Left ventricle myocardium superior (tissue), 1 donor: Measurements from ENCODE around the gene ACOXL. TPM values are rescaled to one million over a fixed set of nuclear protein-coding genes. Genes with fewer than 3 reads are reported as not detected.
"Not testable (repeated sequence)": the region's sequence is repeated elsewhere in the genome, so short reads cannot be mapped to it uniquely, and the experiment has no call there.

ENCODE experiments used
- ATAC-seq: fragments of 200-7000 bp; cut with Tn5 transposase; one replicate; pipeline ENCODE4 v1.9.1; 2020; ENCODE audit warnings: mild to moderate bottlenecking, moderate library complexity
- DNase-seq: peaks from one replicate; pipeline ENCODE4 v3.0.0-alpha.2; 2020
- intact Hi-C: fragments of 100-400 bp; cut with micrococcal nuclease; formaldehyde crosslinking; loops from one replicate; pipeline ENCODE4 v1.11.0; 2022
- long read RNA-seq: library from polyadenylated mRNA; unstranded; transcript quantifications from one replicate; pipeline ENCODE4 v2.0.0, GENCODE V29; 2021
- total RNA-seq: library from RNA; stranded (reverse); fragmentation: NEBNext Ultra II Directional; extraction: Animal tissue kit (Norgen Biotek cat#: 25700); gene quantifications from one replicate; pipeline ENCODE4 v1.2.1, GENCODE V29; 2021
- donor health status: DM: no; HTN: yes; CAD: no; lungs with severe emphysema.

Gene ACOXL
- 0.10 TPM for total RNA-seq
- long read RNA-seq, partial matches to known transcripts: 0 of 1 reads
- long read RNA-seq, other reads (novel, unspliced or antisense): 1 of 1 reads

- DNase-seq (peak; percentile 30), ATAC-seq (peak; percentile 19)
- intact Hi-C loops: no loop called here
These were observed at the start of gene ACOXL for GRCh38 chr2:110732422-110733413. TSS of gene ACOXL (plus strand) at chr2:110732573. CDS start at chr2:110768390, 35,817 bp downstream.

GRCh38 chr2:110682872-110683271, 49.5 kb upstream of the ACOXL start:
- no peak for ATAC-seq
- no peak for DNase-seq
- intact Hi-C loops: no loop called here

DNA sequence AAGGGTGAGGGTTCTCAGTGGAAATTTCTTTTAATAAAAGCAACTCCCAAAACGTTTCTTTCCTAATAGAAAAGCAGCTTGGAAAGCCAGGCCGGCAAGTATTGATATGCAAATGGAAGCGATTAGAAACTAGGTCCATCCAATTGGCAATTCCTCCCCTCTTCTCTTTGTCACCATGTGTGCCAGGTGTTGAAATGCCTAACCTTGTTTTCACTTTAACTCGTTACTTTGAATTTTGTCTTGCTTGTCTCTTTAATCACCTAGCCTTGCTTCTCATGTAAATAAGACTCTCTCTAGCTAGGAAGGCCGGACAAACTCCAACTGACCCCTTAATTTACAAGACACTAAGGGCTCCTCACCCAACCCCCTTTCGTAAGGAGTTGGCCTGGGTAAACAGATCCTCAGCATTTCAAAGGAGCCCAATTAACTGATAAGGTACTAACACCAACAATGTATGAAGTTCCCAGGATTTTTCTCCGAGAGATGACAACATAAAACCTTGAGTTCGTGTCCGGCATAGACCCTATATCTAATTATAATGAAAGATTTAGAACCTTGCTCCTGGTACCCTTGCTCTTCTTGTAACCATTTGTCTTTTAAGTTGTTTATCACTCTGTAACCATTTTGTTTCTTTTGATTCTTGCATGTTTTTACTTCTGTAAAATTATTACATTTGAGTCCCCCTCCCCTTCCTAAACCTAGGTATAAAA, 44.4 kb upstream of the ACOXL start:
- intact Hi-C loops, ATAC-seq: not testable (repeated sequence)

GRCh38 chr2:110688594-110689091, 43.7 kb upstream of the ACOXL start:
- ATAC-seq (no peak), DNase-seq (no peak)
- intact Hi-C loops: no loop called here

More for the DNA sequence above, 44.4 kb upstream of the ACOXL start:
- DNase-seq: not testable (repeated sequence)

- intact Hi-C loops: no loop called here
- ATAC-seq: no peak
- DNase-seq: no peak
These were observed 42.0 kb upstream of the ACOXL start for GRCh38 chr2:110690083-110690965.

DNA sequence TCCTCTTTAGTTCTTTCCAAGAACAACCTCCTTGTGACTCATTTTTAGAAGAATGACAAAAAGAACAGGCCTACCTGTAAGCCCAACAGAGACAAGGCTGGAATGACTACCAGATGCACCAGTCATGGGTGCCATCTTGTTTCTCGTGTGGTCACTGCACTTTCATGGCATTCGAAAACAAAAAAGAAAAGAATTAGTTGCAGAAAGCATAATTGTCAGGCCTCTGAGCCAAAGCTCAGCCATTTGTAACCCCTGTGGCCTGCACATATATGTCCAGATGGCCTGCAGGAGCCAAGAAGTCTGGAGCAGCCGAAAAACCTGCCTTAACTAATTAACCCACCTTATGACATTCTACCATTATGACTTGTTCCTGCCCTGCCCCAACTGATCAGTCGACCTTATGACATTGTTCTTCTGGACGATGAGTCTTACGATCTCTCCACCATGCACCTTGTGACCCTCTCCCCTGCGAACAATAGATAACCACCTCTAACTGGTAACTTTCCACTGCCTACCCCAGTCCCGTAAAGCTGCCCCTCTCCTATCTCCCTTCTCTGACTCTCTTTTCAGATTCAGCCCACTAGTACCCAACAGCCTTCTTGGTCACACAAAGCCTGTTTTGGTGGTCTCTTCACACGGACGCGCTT, 40.6 kb upstream of the ACOXL start:
- intact Hi-C loops: no loop called here
- ATAC-seq (no peak), DNase-seq (no peak)

GRCh38 chr2:110695146-110695898, 37.1 kb upstream of the ACOXL start:
- DNase-seq, intact Hi-C loops, ATAC-seq: not testable (repeated sequence)

DNA sequence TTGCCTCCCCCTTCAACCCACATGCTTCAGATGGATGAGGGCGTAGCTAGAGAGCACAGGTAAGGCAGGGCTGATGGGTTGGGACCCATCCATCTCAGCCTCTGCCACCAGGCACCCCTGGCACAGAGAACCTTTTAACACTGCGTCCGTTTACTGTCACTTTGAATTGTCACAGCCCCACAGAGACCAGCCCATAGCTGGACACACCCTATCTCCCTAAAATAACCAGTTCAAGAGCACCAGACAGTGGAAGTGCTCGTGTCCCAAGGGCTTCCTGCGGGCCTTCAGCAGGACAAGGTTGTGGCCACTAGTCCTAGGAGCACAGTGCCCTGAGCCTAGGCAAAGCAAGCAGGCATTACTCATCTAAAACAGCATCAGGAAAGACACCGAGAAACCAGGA, 34.1 kb upstream of the ACOXL start:
- DNase-seq, ATAC-seq, intact Hi-C loops: not testable (repeated sequence)

GRCh38 chr2:110702514-110703380, 29.6 kb upstream of the ACOXL start:
- no peak for DNase-seq
- ATAC-seq: no peak
- intact Hi-C loops: no loop called here

- ATAC-seq (no peak), DNase-seq (no peak)
- intact Hi-C loops: no loop called here
These were observed 24.9 kb upstream of the ACOXL start for GRCh38 chr2:110707386-110707965.

DNA sequence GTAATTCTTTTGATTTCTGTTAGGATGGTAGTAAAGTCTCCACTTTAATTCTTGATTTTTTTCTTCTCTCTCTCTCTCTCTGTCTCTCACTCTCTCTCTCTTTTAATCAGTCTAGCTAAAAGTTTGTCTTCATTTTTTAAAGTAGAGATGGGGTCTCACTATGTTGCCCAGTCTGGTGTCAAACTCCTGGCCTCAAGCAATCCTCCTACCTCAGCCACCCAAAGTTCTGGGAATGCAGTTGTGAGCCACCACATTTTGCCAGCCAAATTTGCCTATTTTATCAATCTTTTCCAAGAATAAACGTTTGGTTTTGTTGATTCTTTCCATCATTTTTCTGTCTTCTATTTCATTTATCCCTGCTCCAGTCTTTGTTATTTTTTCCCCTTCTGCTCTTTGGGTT, 23.9 kb upstream of the ACOXL start:
- no peak for DNase-seq
- ATAC-seq: no peak
- intact Hi-C loops: no loop called here

GRCh38 chr2:110712737-110713136, 19.6 kb upstream of the ACOXL start:
- no peak for ATAC-seq

GRCh38 chr2:110713513-110714362, 18.6 kb upstream of the ACOXL start:
- no peak for ATAC-seq
- DNase-seq: no peak
- intact Hi-C loops: no loop called here

More at GRCh38 chr2:110712737-110713136, 19.6 kb upstream of the ACOXL start:
- DNase-seq: no peak
- intact Hi-C loops: no loop called here

- DNase-seq (no peak), ATAC-seq (no peak)
- intact Hi-C loops: no loop called here
These were observed 17.7 kb upstream of the ACOXL start for GRCh38 chr2:110714452-110715224.
